CD4-positive, alpha-beta T cell treated with Interleukin-12 subunit alpha and Interleukin-12 subunit beta, for 1 hour (primary cell): Measurements from ENCODE around the gene GALNTL6.
"Not testable (repeated sequence)": the region's sequence is repeated elsewhere in the genome, so short reads cannot be mapped to it uniquely, and the experiment has no call there.

Experiments
- DNase-seq: peaks from one replicate; pipeline ENCODE4 v3.0.0-alpha.2; 2020

Gene GALNTL6

DNA sequence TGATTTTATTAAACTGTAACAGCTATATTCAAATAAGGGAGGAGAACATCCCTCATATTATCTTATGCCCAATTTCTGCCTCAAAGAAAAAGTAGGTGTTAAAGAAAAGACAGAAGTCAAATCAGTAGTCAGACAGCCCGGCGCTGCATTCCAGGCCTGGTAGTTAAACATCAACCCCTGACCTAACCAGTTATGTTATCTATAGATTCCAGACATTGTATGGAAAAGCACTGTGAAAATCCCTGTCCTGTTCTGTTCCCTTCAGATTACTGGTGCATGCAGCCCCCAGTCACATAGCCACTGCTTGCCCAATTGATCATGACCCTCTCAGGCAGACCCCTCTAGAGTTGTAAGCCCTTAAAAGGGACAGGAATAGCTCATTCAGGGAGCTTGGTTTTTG, 1085.5 kb downstream of the GALNTL6 start:
- no peak for DNase-seq

DNA sequence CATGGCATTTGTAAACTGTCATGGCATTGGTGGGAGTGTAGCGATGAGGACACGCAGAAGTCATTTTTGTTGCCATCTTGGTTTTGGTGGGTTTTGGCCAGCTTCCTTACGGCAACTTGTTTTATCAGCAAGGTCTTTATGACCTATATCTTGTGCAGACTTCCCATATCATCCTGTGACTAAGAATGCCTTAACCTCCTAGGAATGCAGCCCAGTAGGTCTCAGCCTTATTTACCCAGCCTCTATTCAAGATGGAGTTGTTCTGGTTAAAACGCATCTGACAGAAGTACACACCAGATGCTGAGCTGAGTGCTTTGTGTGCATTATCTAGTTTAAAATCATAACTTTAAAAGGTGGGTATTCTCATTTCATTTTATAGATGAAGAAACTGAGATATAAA, 1086.7 kb downstream of the GALNTL6 start:
- DNase-seq: no peak

DNA sequence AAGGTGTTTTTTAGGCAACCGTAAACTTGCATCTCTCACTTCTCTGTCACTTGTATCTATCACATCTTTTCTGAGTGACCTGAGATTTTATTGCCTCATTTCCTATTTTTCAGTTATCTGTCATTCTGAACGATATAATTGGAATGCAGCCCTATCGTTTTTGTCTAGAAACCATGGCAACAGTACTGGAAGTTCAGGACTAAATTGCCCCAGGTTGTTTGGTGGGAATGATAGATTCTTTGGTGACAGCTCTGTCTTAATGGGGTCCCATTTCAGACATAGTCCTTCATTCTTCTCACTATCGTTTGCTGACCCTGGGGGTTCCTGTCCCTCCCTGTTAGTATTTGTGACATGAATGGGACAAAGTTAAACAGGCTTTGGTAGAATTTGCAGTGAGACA, 1087.7 kb downstream of the GALNTL6 start:
- DNase-seq: no peak

DNA sequence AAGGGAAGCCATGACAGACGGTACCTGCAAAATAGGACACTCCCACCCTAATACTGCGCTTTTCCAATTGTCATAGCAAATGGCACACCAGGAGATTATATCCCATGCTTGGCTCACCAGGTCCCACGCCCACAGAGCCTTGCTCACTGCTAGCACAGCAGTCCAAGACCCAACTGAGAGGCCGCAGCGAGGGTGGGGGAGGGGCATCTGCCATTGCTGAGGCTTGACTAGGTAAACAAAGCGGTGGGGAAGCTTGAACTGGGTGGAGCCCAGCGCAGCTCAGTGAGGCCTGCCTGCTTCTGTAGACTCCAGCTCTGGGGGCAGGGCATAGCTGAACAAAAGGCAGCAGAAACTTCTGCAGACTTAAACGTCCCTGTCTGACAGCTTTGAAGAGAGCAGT, 1099.3 kb downstream of the GALNTL6 start:
- DNase-seq: not testable (repeated sequence)

DNA sequence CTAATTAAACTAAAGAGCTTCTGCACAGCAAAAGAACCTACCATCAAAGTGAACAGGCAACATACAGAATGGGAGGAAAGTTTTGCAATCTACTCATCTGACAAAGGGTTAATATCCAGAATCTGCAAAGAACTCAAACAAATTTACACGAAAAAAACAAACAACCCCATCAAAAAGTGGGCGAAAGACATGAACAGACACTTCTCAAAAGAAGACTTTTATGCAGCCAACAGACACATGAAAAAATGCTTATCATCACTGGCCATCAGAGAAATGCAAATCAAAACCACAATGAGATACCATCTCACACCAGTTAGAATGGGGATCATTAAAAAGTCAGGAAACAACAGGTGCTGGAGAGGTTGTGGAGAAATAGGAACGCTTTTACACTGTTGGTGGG, 1104.2 kb downstream of the GALNTL6 start:
- not testable (repeated sequence) for DNase-seq

DNA sequence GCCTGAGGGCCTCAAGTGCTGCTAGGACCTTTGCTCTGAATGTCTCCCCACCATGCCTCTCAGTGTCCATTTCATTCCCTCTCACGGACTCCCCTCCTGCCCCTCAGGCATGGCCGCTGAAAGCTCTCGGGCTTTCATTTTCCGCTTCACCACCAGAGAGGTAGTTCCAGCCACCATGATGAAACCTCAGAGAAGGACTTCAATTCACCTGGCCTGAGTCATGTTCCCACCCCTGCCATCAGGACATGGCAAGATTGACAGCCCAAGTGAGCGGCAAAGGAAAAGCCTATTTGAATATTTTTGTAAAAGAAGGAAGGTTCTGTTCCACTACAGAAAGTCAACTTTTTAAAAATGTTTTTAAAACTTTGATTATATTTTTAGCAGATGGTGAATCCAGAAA, 1106.1 kb downstream of the GALNTL6 start:
- DNase-seq: no peak

DNA sequence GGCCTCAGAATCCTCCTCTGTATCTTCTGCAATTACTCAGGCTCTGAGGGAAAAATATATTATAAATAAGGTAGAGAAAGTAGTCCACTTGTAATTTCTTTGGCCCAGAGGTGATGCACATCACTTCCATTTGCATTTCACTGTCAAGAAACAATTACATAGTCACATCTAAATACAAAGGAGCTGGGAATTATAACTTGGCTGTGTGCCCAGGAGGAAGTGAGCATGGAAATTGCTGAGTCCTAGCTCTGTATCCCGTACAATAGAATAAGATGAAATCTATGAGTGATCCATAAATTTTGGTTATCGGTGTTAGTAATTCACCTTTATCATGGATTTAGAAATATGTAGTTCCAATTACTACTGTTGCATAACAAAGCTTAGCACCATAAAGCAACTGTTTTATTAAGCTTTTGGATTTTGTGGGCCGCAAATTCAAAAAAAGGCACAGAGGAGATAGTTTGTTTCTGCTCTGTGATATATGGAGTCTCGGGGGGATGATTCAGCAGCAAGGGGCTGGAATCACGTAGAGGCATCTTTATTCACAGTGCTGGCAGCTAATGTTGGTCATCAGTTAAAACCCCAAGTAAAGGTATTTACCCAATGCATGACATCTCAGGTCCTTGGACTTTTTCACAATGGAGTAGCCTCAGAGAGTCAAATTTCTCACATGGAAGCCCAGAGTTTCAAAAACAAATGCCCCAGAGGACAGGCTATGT, 1114.1 kb downstream of the GALNTL6 start:
- no peak for DNase-seq

DNA sequence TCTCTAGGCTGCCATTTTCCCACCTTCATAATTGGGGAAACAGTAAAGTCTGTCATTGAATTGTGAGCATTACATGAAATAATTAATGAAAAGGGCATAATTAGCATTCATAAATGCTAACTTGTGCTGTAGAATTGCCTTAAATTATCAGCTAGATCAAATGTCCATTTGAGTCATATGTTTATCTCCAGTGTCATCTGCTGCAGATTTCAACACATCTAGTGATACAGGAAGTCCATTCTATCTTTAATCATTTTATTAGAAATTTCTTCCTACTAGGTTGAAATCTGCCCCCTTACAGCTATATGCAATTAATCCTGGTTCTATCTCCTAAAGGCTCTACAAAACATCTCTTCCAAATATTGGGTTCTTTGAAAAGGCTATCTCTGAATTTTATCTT, 1115.1 kb downstream of the GALNTL6 start:
- no peak for DNase-seq

DNA sequence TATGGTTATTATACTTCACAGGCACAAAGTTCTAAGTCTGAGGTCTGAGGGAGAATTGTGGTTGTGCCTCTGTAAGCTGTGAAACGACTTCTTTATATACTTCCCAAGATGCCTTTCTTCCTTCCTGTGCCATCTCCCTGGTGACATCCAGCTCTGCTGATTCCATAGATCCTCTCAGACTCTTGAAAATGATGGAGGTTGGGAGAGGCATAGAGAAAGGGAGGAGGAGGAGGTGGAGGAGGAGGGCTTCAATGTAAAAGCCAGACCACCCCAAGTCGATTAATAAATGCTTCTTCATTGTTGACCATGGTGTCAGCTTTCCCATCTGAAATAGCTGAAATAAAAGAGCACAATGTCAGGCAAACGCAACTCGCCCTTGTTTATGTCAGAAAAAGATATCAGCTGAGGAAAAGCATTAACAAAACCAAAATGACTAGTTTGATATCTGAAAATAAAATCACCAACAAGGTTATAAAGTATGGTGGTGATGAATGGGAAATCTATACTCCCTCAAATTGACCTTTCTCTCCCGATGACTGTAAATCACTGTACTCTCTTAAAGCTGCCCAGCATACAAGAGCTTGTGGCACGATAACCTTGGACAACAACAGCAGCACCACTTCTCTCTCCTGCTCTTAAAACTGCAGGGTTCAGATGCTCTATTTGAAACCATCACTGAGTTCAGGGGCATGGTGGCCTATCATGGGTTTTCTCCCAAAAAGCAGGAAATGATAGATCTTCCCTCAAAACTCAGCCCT, 1125.0 kb downstream of the GALNTL6 start:
- no peak for DNase-seq

DNA sequence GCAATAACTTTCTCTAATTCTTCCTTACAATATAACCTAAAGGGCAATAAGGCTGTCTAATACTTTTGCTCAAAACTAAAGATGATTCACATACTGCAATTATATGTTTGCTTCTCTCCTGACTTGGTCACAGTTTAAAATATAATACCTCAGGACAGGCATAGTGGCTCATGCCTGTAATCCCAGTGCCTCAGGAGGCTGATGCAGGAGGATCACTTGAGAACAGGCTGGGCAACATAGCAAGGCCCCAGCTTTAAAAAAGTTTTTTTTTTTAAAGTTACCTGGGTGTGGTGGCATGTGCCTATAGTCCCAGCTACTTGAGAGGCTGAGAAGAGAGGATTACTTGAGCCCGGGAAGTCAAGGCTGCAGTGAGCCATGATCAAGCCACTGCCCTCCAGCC, 1125.7 kb downstream of the GALNTL6 start:
- no peak for DNase-seq

DNA sequence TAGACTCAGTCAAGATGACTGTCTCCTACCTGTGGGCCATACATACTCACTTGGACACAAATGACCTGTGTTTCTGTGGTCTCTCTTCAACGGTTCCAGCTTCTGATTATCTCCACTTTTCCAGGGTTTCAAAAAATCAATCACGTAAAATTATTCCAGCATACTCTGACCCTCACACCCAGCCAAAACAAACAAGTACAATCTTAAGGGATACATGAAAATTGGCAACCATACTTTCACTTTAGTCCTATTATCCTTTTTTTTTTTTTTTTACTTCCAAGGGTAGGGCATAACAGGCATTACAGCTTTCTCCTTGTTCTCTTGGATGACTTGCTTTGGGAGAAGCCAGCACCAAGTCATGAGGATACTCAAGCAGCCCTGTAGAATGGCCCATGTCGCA, 1129.6 kb downstream of the GALNTL6 start:
- DNase-seq: no peak

DNA sequence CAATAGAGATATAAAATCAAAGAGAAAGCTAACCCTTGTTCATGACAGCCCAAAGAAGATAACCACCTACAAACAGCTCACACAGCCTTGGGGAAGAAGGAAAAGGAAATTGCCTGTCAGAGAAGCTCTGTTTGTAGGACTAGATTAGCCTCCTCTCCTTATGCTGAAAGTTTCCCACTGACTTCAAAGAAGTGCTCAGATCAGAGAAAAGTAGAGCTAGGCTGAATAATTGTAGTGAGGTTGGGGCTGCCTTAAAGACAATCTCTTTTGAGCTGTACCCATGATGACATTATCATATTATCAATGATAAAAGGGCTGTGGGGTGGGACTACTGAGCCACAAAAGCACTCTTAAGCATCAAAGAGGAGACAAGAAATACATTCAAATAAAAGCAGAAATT, 1132.4 kb downstream of the GALNTL6 start:
- no peak for DNase-seq

DNA sequence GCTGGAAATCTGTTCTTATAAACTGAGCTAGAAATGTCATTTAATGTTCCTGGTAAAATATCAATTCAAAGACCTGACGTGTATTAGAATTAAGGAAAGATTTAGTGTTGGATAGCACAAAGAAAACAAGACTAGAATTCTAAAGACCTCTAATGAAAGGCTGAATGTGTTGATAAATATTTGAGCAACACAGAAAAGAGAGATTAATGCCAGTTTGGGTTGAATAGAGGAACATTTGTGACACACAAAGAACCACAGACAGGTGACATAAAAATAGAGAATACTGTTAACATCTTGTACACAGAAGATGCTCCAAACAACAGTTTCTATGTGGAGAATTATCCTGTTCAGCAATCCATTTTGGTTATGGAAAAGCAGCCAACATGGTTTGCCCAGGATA, 1133.3 kb downstream of the GALNTL6 start:
- DNase-seq: no peak

DNA sequence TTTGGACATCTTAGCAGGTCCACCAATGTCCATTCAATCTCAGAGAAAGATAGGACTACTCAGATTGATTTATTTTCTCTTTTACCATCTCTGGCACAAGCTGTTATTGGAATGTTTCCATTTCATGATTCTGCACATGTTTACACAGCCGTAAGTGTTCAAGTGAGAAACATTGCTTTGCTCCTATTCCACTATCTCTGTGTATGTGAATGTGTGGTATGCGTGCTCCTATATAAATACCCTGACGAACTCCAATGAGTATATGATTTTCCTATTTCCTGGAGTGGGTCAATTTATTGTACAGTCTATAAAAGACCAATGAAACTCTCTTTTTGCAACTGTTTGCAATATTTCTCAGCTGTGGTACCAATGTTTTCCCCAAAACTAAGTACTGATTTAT, 1134.4 kb downstream of the GALNTL6 start:
- no peak for DNase-seq

DNA sequence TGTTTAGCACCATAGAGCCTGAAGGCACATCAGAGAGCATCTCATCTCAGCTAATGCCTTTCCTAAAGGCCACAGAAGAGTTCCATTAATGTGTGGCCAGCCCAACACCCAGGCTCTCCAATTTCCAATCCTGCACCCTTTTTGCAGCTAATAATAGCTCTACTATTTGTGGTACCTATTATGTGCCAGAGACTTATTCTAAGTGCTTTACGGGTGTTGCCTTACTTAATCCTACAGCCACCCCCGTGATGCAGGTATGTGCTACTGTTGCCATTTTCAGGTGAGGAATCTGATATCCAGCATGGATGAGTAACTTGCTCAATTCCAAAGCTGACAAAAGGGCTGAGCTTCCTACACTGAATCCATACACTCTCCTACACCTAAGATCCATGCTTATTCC, 1137.8 kb downstream of the GALNTL6 start:
- no peak for DNase-seq

DNA sequence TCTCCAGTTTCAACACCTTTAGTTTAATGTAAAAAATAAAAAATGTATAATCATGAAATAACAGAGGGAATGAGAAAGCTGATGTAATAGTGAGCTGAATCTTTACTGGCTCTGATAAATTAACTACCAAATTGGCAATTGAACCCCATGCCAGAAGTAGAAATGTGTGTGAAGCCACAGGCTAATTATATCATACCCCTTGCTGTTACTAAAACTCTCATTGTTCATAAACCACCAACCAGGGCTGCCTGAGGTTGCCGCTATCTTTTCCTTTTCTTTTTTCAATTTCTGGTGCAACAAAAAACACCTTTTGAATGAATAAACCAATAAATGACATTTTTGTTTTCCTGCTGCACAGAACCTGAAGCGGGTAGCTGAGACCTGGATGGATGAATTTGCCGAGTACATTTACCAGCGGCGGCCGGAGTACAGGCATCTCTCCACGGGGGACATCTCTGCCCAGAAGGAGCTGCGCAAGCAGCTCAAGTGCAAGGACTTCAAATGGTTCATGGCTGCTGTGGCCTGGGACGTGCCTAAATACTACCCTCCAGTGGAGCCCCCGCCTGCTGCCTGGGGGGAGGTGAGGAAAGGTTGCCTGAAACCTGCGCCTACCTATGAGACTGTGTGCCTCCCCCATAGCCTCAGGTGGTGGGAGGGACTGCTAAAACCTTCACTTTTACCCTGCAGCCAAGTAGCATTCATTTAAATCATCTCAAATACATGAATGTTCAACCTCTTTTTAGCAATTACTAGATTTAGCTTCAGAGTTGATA, 1138.7 kb downstream of the GALNTL6 start:
- no peak for DNase-seq

DNA sequence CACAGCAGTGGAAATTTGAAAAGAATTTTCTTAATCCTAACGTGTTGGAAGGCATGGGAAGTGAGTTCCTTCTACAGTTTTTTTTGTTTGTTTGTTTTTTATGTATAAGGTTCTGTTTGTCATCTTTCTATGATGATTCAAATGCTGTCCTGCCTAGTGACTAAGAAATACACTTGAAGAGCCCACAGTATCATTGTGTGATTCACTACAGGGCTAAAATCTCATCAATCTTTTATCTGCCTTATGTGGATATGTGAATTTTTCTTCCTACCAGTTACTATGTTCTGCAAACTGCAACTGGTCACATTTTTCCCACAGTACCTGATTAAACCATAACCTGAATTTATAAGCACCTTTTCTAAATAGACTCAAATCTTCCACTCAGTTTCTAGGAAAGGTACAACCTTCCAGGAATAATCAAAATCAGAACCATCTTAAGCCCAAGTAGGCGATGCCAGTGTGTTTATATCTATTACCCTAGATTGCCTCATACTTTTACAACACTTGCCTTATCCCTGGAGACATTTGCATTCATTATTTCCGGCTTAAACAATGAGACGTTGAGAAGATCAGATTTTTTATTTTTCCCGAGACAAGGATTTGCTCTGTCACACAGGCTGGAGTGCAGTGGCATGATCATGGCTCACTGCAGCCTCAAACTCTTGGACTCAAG, 1140.8 kb downstream of the GALNTL6 start:
- DNase-seq: no peak

DNA sequence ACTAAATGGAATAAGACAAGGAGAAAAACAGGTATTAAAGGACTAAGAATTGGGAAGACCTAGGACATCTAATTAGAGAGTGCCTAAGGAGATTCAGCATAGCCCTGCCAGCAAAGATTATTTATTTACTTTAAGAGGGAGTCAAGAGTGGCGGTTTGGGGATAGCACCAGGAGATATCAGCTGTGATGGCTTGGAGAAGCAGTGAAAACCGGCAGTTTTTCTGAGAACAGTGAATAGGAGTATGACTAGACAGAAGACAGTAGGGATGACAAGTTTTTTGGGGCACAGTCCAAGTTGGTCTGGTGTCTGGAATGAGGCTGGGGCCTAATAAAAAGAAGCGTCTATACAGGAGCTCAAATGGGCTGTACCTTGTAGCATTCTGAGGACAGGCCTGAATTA, 1143.1 kb downstream of the GALNTL6 start:
- DNase-seq: not testable (repeated sequence)

DNA sequence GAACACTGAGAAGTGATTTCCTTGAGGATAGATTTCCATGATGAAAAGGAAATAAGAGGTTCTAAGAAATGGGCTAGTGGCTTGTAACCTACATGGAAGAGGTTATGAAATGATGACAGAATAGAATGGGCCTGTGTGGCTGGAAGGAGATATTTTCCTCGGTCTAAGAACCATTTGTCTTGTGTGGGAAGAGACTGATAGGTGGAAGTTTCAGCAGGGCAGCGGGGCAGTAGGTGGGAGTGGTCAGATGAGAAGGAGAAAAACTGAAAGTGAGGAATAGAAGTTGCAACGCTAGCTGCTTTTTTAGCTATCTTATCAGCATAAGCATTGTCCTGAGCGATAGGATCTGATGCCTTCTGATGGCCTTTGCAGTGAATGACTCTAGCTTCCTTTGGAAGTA, 1144.0 kb downstream of the GALNTL6 start:
- DNase-seq: no peak

DNA sequence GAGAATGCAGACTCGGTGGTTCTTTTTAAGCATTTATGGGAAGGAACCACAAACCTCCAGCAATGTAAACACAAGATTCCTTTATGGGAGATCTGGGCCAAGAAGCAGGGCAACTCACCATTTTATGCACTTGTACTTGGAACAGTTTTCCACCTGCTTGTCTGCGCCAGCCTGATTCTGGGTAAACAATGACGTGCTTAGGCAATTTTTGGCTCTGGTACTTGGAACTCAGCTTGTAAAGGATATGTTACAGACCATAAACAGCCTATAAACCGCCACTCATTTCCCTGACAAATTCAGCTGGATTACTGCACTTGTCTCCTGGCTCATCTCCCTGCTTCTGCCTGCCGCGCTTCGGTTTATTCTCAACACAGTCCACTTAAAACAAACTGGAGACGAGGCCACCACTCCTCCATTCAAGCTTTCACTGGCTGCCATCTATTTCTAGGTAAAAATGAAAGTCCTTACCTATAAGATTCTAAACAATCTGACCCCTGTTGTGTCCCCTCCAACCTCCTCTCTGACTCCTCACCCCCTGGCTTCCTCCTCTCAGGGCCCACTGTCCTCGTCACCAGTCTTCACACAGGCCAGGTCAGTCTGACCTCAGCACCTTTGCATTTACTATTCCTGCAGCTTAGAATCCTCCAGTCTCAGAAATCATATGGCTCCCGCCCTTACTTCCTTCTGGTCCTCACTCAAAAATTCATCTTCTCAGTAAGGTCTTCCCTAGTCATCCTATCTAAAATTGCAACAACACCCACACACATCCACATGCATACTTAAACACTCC, 1149.6 kb downstream of the GALNTL6 start:
- DNase-seq: no peak

DNA sequence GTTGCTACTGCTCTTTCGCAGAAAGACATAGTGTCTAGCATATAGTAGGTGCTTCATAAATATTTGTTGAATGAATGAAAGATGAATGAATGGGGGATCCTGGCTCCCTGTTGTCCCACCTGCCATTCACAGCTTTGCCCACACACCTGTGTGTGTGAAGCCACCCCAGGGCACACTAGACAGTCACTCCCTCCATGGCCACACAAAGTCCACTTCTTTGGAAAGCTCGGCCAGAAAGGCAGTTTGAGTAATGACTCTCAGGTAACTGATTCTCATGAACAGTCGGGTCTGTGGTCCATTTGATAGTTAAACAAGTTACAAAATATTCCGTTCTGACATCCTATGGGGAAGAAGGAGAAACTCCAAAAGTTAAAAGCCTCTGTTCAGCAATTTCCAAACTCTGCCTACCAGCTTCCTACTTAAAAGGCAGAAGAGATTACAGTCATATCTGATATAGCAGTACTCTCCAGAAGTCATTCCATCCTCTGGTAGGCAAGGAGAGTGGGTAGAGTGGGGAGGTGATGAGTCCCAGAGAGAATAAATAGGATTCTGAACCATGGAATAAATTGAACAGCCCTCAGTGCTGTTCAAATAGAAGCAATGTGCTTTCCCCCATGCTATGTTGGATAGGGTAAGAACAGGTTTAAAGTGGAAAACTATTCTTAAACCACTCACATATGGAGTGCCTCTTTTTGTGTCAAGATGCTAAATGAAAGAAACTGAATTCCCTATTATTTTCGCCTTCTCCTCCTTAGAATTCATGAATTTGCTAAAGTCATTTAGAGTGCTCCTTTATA, 1150.5 kb downstream of the GALNTL6 start:
- DNase-seq: no peak

DNA sequence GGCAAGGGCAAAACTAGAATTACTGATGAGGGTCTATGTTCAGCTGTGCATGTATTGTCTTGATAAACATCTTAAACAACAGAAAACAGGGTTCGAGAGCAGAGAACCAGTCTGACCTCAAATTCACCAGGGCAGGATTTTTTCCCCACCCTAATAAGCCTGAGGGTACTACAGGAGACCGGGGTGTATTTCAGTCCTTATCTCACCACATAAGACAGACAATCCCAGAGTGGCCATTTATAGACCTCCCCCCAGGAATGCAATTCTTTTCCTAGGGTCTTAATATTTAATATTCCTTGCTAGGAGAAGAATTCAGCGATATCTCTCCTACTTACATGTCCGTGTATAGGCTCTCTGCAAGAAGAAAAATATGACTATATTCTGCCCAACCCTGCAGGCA, 1157.0 kb downstream of the GALNTL6 start:
- DNase-seq: not testable (repeated sequence)
